ENCODE results near the gene RIPPLY1. TPM values are rescaled to one million over a fixed set of nuclear protein-coding genes. Genes with fewer than 3 reads are reported as not detected.
A peak's percentile ranks its signal among the peaks of the same experiment; 100 is the strongest.

Gene RIPPLY1
- total RNA-seq, 6 experiments from 2014 or later: 0.74 to 1.7 (median 1.1) TPM

GRCh38 chrX:106903856-106904528, 851 bp upstream of the RIPPLY1 start:
- WGBS (ENCODE audit: insufficient coverage, low coverage, low lambda C conversion rate, missing lambda C conversion rate): 80% methylated on average over 1 of the region's 5 CpGs
- DNase-seq (no peak), ATAC-seq (peak in 2 of 4 donors; percentile 2)
- TF ChIP-seq CTCF (IDR thresholded peaks at IDR 0.05): no peak
- no peak for TF ChIP-seq POLR2A (IDR thresholded peaks at IDR 0.05)
- H3K27me3 ChIP-seq: no peaks in the 10 kb centered on the region
- H3K9me3 ChIP-seq: no peaks in the 10 kb centered on the region
- H3K4me1 ChIP-seq: peaks cover 0 to 37% (median 7%) of the 10 kb centered on the region in 4 donors
- H3K27ac ChIP-seq: peak overlapping the region in 2 of 3 donors; percentile 82 to 87
- intact Hi-C loops (cut with DNase I): no loop called here
- H3K4me3 ChIP-seq: no peak overlapping the region
- H3K36me3 ChIP-seq: no peaks in the 10 kb centered on the region

- no peaks in the 10 kb centered on the region for H3K36me3 ChIP-seq
- DNase-seq: peak in 1 of 3 donors; percentile 57
- H3K4me1 ChIP-seq: peaks cover 0 to 40% (median 7%) of the 10 kb centered on the region in 4 donors
- no peaks in the 10 kb centered on the region for H3K9me3 ChIP-seq
- H3K4me3 ChIP-seq: peak overlapping the region in 1 of 3 donors; percentile 27
- TF ChIP-seq CTCF (IDR thresholded peaks at IDR 0.05) (no peak), POLR2A (IDR thresholded peaks at IDR 0.05) (no peak)
- ATAC-seq: peak; percentile 15 to 42 (median 26)
- 42% methylated on average over 2 of the region's 2 CpGs for WGBS (ENCODE audit: insufficient coverage, low coverage, low lambda C conversion rate, missing lambda C conversion rate)
- H3K27ac ChIP-seq: peak overlapping the region; percentile 68 to 87 (median 82)
- intact Hi-C loops (cut with DNase I): no loop called here
- no peaks in the 10 kb centered on the region for H3K27me3 ChIP-seq
Measured at GRCh38 chrX:106902684-106903083, 457 bp downstream of the RIPPLY1 start.

- Histone ChIP-seq H3K9me3 (no peaks in the 10 kb centered on the region), H3K27ac (peak overlapping the region; percentile 68 to 87 (median 82)), H3K27me3 (no peaks in the 10 kb centered on the region), H3K36me3 (no peaks in the 10 kb centered on the region), H3K4me3 (peak overlapping the region in 1 of 3 donors; percentile 27), H3K4me1 (peaks cover 0 to 40% (median 7%) of the 10 kb centered on the region in 4 donors)
- ATAC-seq: peak; percentile 52 to 77 (median 60)
- WGBS (ENCODE audit: insufficient coverage, low coverage, low lambda C conversion rate, missing lambda C conversion rate): 23% methylated on average over 4 of the region's 4 CpGs
- DNase-seq: peak; percentile 61 to 83 (median 78)
- intact Hi-C loops (cut with DNase I): no loop called here
- TF ChIP-seq CTCF (IDR thresholded peaks at IDR 0.05): no peak
- peak; percentile 52 for TF ChIP-seq POLR2A (IDR thresholded peaks at IDR 0.05)
Measured at GRCh38 chrX:106901781-106902219, 1.3 kb downstream of the RIPPLY1 start.

- ATAC-seq (peak; percentile 56 to 65 (median 59)), DNase-seq (peak; percentile 59 to 75 (median 68))
- H3K4me3 ChIP-seq: no peak overlapping the region
- TF ChIP-seq POLR2A (IDR thresholded peaks at IDR 0.05): no peak
- no peak for TF ChIP-seq CTCF (IDR thresholded peaks at IDR 0.05)
- H3K27me3 ChIP-seq: no peaks in the 10 kb centered on the region
- peak overlapping the region; percentile 34 to 87 (median 43) for H3K27ac ChIP-seq
- intact Hi-C loops (cut with DNase I): no loop called here
- H3K4me1 ChIP-seq: peaks cover 0 to 40% (median 7%) of the 10 kb centered on the region in 4 donors
- 41% methylated on average over 3 of the region's 3 CpGs for WGBS (ENCODE audit: insufficient coverage, low coverage, low lambda C conversion rate, missing lambda C conversion rate)
- H3K36me3 ChIP-seq: no peaks in the 10 kb centered on the region
- no peaks in the 10 kb centered on the region for H3K9me3 ChIP-seq
Measured at GRCh38 chrX:106901341-106901740, 1.8 kb downstream of the RIPPLY1 start.
